ENCODE results near the gene SPATS1.

SPATS1 gene

GRCh38 chr6:44342489-44342888, at the start of gene SPATS1:
Gene SPATS1 (plus strand): TSS chr6:44342650. CDS start chr6:44343096, 446 bp downstream.
- DNase-seq (ENCODE audit: low read depth): no peak

GRCh38 chr6:44292661-44293365, 49.6 kb upstream of the SPATS1 start:
- DNase-seq (ENCODE audit: low read depth): no peak

- DNase-seq (ENCODE audit: low read depth): no peak
Observed at GRCh38 chr6:44294832-44295791, 47.3 kb upstream of the SPATS1 start.

GRCh38 chr6:44297063-44298038, 45.1 kb upstream of the SPATS1 start:
- DNase-seq (ENCODE audit: low read depth): no peak

- no peak for DNase-seq (ENCODE audit: low read depth)
Observed at GRCh38 chr6:44298055-44298803, 44.2 kb upstream of the SPATS1 start.

- no peak for DNase-seq (ENCODE audit: low read depth)
Observed at GRCh38 chr6:44298864-44299263, 43.6 kb upstream of the SPATS1 start.

- DNase-seq (ENCODE audit: low read depth): no peak
Observed at GRCh38 chr6:44300292-44300823, 42.1 kb upstream of the SPATS1 start.

GRCh38 chr6:44301106-44301505, 41.3 kb upstream of the SPATS1 start:
- no peak for DNase-seq (ENCODE audit: low read depth)

GRCh38 chr6:44301782-44302564, 40.5 kb upstream of the SPATS1 start:
- no peak for DNase-seq (ENCODE audit: low read depth)

GRCh38 chr6:44302856-44303255, 39.6 kb upstream of the SPATS1 start:
- DNase-seq (ENCODE audit: low read depth): no peak

- no peak for DNase-seq (ENCODE audit: low read depth)
Observed at GRCh38 chr6:44303842-44304241, 38.6 kb upstream of the SPATS1 start.

- no peak for DNase-seq (ENCODE audit: low read depth)
Observed at GRCh38 chr6:44304282-44305199, 37.9 kb upstream of the SPATS1 start.

- no peak for DNase-seq (ENCODE audit: low read depth)
Observed at GRCh38 chr6:44305200-44305725, 37.2 kb upstream of the SPATS1 start.

GRCh38 chr6:44306710-44307109, 35.7 kb upstream of the SPATS1 start:
- DNase-seq (ENCODE audit: low read depth): no peak

- no peak for DNase-seq (ENCODE audit: low read depth)
Observed at GRCh38 chr6:44307217-44307616, 35.2 kb upstream of the SPATS1 start.

GRCh38 chr6:44309092-44309491, 33.4 kb upstream of the SPATS1 start:
- peak; percentile 40 for DNase-seq (ENCODE audit: low read depth)

- no peak for DNase-seq (ENCODE audit: low read depth)
Observed at GRCh38 chr6:44309631-44310030, 32.8 kb upstream of the SPATS1 start.

- no peak for DNase-seq (ENCODE audit: low read depth)
Observed at GRCh38 chr6:44310241-44310640, 32.2 kb upstream of the SPATS1 start.

- DNase-seq (ENCODE audit: low read depth): no peak
Observed at GRCh38 chr6:44311304-44311703, 31.1 kb upstream of the SPATS1 start.

All from non-pigmented ciliary epithelial cell (primary cell).